GM12891 (cell line): ENCODE measurements around the gene POLDIP2. TPM values are rescaled to one million over a fixed set of nuclear protein-coding genes. Genes with fewer than 3 reads are reported as not detected.

Experiments
- DNase-seq: peaks from one replicate; pipeline ENCODE4 v3.0.0; 2011; ENCODE audit warnings: low spot score; ENCODE audit not compliant: insufficient read length
- FAIRE-seq: peaks from 2 replicates; lab custom pipeline; 2011; peaks lifted over from hg19 to GRCh38; lab: Jason Lieb, UNC
- PAX5 ChIP-seq: IDR thresholded peaks from 2 replicates; pipeline ENCODE4 v1.6.1; 2011; ENCODE audit warnings: low read length, moderate library complexity, mild to moderate bottlenecking; ENCODE audit not compliant: insufficient read depth, severe bottlenecking
- POLR2A ChIP-seq: IDR thresholded peaks from 2 replicates; pipeline ENCODE4 v1.6.1; 2011; ENCODE audit warnings: low read depth, low read length, control low read depth
- POLR2AphosphoS5 ChIP-seq: IDR thresholded peaks from 2 replicates; pipeline ENCODE4 v1.6.1; 2011; ENCODE audit warnings: low read depth, low read length, control low read depth
- POU2F2 ChIP-seq: IDR thresholded peaks from 2 replicates; pipeline ENCODE4 v1.6.1; 2011; ENCODE audit warnings: low read depth, mild to moderate bottlenecking, control low read depth, low read length, moderate library complexity
- SPI1 ChIP-seq: IDR thresholded peaks from 2 replicates; pipeline ENCODE4 v1.6.1; 2011; ENCODE audit warnings: low read depth, low read length, control low read depth
- TAF1 ChIP-seq: IDR thresholded peaks from 2 replicates; pipeline ENCODE4 v1.6.1; 2011; ENCODE audit warnings: low read depth, low read length, control low read depth
- polyA plus RNA-seq: library from polyadenylated mRNA; unstranded; fragments of >200 nt; gene quantifications from one replicate; pipeline ENCODE4 v1.2.1, GENCODE V29; 2012; ENCODE audit warnings: low read depth, missing spikeins, inconsistent platforms; ENCODE audit not compliant: missing spikeins

POLDIP2 gene, protein sequence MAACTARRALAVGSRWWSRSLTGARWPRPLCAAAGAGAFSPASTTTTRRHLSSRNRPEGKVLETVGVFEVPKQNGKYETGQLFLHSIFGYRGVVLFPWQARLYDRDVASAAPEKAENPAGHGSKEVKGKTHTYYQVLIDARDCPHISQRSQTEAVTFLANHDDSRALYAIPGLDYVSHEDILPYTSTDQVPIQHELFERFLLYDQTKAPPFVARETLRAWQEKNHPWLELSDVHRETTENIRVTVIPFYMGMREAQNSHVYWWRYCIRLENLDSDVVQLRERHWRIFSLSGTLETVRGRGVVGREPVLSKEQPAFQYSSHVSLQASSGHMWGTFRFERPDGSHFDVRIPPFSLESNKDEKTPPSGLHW
- 78.8 TPM for polyA plus RNA-seq

DNA sequence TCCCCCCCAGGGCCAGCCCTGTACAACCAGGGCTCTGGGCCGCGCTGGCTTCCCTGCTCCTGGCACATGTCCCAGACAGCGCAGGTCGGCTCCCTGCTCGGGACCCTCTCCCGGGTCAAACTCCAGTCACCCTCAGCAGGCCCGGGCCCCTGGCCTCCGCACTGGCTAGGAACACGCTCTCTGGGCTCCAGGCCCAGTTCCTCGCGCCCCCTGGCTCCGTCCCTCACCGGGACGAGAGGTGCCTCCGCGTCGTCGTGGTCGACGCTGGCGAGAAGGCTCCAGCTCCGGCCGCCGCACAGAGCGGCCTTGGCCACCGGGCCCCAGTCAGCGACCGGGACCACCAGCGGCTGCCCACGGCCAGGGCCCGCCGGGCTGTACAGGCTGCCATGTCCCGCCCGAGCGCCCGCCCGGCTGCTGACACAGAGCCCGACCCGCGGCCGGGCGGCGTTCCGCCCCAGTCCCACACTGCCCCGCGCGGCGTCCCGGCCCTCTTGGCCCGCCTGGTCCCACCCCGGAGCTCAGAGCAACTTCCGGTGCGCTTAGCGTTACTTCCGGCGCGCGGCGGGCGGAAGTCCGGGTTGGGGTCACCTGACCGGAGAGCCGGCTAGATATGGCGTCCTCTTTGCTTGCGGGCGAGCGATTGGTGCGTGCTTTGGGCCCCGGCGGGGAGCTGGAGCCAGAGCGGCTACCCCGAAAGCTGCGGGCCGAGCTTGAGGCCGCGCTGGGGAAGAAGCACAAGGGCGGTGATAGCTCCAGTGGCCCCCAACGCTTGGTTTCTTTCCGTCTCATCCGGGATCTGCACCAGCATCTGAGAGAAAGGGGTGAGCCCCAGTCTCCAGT is at the start of gene POLDIP2:
TSS of gene POLDIP2 (minus strand) at position 467 of the 840 bp plus-strand sequence. CDS start at position 388, 79 bp downstream.
- DNase-seq (peak; percentile 98), FAIRE-seq (peak; percentile 94)
- peak; percentile 42 for TF ChIP-seq PAX5
- TF ChIP-seq POU2F2 = no peak; the same call in 1 of the 2 replicates
- TF ChIP-seq SPI1 = peak; percentile 53
- peak; percentile 83 for TF ChIP-seq POLR2AphosphoS5
- TF ChIP-seq POLR2A = peak; percentile 82
- peak; percentile 89 for TF ChIP-seq TAF1

DNA sequence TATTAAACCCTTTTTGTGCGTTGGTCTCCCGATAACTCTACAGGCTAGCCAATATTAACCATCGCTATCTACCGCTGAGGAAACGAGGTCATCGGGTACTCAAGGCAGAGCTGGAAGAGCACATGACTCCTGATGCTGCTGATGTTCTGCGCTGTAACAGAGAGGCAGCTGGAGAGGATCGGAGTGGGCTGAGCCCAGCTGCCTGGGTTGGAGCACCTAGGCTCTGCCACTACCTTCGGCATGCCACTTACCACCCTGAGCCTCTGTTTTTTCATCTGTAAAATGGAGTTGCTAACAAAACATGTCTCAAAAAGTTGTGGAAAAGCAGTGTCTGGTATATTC is 49.1 kb upstream of the POLDIP2 start:
- no peak for FAIRE-seq
- TF ChIP-seq TAF1 (no peak), POLR2A (no peak), SPI1 (no peak), POU2F2 (no peak), POLR2AphosphoS5 (no peak), PAX5 (no peak)
- no peak for DNase-seq

DNA sequence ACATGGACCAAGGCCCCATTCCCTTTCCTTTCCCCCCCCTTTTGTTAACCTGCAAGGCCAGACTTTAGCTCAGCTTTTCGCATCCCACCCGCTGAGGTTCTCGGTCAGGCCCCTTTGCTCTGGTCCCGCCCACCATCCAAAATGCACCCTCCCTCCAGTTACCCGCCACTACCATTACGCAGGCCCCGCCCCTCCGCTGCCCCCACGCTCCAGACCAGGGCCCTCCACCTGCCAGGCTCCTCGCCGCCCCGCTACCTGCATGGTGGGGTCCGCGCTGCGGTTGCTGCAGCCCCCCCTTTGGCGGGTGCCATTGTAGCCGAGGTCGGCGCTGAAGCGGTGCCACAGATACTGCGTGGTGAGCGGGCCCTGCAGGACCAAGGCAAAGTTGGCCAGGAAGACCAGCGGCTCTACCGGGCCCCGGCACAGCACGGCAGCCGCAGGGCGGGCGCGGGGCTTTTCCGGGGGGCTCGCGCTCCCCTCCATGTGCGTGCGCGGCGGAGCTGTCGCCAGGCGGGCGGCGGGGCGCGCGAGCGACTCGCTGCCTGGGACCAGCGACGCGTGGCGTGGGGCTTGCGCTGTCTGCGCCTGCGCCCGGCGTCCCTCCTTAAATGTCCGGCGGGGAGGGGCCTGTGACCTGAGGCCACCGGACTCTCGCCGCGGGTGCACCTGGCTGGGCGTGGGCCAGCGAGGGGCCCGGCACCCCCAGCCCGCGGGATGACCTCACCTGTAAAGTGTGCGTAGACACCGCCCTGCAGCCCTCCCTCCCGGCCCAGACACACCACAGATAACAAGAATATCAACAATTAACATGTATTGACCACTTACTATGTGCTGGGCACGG is 48.5 kb upstream of the POLDIP2 start, which contains the start of gene SLC46A1:
TSS of gene SLC46A1 (minus strand) at position 581 of the 841 bp plus-strand sequence. CDS start at position 483, 98 bp downstream.
- peak; percentile 80 for DNase-seq
- TF ChIP-seq POLR2A (no peak), POU2F2 (no peak), PAX5 (peak; percentile 90)
- peak; percentile 92 for FAIRE-seq

DNA sequence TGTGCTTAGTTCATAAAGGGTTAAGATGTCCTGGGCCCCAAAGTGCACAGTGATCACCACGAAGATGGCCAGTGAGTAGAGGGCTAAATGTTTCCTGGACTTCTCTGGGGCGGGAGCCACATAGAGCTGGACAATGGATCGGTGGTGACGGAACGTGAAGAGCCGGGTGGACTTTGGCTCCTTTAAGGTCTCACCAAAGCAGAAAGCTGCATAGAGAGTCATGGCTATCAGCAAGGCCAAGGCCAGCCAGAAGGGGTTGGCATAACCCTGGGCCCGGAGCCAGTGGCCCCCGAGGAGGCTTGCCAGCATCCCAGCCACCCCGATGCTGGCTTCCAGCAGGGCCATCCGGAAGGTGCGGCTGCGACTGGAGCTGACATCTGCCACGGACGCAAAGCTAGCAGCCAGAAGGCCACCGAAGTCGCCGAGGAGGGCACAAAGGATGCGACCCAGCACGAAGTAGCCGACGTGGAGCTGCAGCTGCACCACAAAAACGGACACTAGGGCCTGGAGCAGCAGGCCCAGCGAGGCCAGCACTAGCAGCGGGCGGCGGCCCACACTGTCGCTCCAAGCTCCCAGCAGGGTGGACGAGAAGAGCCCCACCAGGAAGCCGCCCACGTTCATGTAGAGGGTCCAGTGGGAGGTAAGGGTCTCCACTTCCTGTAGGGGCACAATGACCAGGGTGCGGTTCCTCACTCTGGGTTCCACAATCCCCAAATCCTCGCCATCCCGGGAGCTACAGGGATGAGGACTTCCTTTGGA is 47.7 kb upstream of the POLDIP2 start:
- FAIRE-seq = no peak
- TF ChIP-seq POU2F2 (no peak), POLR2AphosphoS5 (no peak), POLR2A (no peak), SPI1 (no peak), PAX5 (no peak), TAF1 (no peak)
- DNase-seq = no peak

DNA sequence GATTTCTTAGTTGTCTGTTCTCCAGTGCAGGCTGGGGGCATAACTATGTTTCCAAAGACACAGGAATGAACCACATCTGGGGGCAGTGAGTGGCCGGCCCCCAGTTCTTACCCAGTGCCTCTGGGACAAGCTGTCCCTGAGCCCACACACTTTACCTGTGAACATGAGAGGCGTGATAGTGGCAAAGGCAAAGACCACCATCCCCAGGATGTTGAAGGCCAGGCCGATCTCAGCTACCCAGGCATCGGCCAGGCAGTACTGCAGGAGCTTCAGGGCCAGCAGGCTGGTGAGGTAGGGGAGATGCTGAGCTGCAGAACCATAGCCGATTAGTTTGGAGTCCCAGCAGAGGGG is 47.1 kb upstream of the POLDIP2 start:
- DNase-seq (no peak), FAIRE-seq (no peak)
- TF ChIP-seq TAF1 = no peak
- no peak for TF ChIP-seq POU2F2
- no peak for TF ChIP-seq POLR2A
- TF ChIP-seq PAX5 = no peak
- no peak for TF ChIP-seq POLR2AphosphoS5
- no peak for TF ChIP-seq SPI1

DNA sequence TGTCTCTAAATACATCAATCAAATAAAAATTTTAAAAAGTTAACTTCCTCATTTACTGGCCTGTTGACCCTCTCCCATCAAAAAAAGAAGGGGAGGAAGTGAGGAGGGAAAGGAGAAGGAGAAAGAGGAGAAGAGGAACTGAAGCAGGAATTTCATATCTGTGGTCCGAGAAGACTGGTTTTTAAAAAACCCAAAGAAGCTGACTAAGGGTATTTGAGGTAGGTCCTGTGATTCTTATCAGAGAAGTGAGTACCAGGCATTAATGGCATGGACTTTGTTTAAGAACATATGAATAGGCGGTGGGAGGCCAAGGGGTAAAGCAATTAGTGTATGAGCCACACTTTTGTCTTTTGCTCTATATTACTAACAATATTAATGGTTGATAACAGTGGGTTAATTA is 46.7 kb upstream of the POLDIP2 start:
- TF ChIP-seq POU2F2 = no peak
- no peak for TF ChIP-seq POLR2A
- no peak for TF ChIP-seq PAX5
- TF ChIP-seq TAF1 = no peak
- no peak for TF ChIP-seq SPI1
- TF ChIP-seq POLR2AphosphoS5 = no peak
- DNase-seq (no peak), FAIRE-seq (no peak)

DNA sequence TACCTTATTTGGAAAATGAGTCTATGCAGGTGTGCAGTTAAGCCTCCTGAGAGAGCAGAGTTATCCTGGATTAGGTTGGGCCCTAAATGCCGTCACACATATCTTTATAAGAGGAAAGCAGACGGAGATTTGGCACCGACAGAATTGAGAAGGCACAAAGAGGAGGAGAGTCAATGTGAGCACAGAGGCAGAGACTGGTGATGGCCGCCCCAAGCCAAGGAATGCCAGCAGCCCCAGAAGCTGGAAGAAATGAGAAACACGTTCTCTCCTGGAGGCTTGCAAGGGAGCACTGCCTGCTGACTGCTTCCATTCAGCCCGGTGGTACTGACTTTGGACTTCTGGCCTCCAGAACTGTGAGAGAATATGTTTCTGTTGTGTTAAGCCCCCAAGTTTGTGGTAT is 45.5 kb upstream of the POLDIP2 start:
- DNase-seq (no peak), FAIRE-seq (no peak)
- no peak for TF ChIP-seq POLR2AphosphoS5
- TF ChIP-seq POU2F2 = no peak
- TF ChIP-seq POLR2A = no peak
- no peak for TF ChIP-seq PAX5
- TF ChIP-seq TAF1 = no peak
- TF ChIP-seq SPI1 = no peak

DNA sequence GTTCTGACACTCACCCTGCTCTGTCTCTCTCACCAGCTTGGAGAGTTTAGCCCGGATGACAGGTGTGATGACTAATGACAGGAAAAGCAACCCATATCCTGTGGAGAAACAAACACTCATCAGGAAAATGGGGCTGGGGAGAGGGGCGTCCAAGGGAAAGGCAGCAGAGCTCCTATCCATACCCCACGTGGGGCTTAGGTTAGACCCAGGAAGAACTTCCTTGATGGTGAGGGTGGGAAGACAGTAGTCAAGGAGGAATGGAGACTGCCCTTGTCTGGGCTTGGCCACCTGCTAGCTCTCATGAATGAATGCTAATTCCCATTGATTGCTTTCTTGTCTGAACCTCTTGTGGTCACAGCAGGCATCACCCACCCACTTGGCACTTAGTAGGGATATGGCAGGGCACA is 44.9 kb upstream of the POLDIP2 start:
- DNase-seq = no peak
- TF ChIP-seq PAX5 (no peak), POLR2AphosphoS5 (no peak), SPI1 (no peak), POU2F2 (no peak), TAF1 (no peak), POLR2A (no peak)
- FAIRE-seq = no peak
